Nucleus accumbens (tissue), 56 donors: ENCODE data around the gene PRXL2B.
A peak's percentile ranks its signal among the peaks of the same experiment; 100 is the strongest.

Experiments
- DNase-seq, 56 donors: peaks; one replicate each; lab custom pipeline; 2025; lab: John Stamatoyannopoulos, UW

The PRXL2B gene, protein sequence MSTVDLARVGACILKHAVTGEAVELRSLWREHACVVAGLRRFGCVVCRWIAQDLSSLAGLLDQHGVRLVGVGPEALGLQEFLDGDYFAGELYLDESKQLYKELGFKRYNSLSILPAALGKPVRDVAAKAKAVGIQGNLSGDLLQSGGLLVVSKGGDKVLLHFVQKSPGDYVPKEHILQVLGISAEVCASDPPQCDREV

GRCh38 chr1:2586154-2587070, at the start of gene PRXL2B:
Gene PRXL2B, plus strand, starts transcription at chr1:2586777. Its CDS starts 109 bp downstream, at chr1:2586886.
- peak; percentile 66 to 100 (median 98) for DNase-seq

- DNase-seq, result no peak
These were observed 48.8 kb upstream of the PRXL2B start for GRCh38 chr1:2537784-2538115.

DNA sequence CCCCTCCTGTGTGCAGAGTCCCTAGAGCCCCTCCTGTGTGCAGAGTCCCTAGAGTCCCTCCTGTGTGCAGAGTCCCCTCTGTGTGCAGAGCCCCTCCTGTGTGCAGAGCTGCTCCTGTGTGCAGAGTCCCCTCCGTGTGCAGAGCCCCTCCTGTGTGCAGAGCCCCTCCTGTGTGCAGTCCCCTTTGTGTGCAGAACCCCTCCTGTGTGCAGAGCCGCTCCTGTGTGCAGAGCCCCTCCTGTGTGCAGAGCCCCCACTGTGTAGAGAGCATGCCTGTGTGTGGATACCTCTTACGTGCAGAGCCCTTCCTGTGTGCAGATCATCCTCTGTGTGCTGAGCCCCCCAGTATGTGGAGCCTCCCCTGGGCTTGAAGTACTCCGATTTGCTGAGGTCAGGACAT, 48.2 kb upstream of the PRXL2B start:
- no peak for DNase-seq

GRCh38 chr1:2538872-2539271, 47.7 kb upstream of the PRXL2B start:
- DNase-seq, result no peak

GRCh38 chr1:2539312-2539907, 47.2 kb upstream of the PRXL2B start:
- DNase-seq, result no peak

DNA sequence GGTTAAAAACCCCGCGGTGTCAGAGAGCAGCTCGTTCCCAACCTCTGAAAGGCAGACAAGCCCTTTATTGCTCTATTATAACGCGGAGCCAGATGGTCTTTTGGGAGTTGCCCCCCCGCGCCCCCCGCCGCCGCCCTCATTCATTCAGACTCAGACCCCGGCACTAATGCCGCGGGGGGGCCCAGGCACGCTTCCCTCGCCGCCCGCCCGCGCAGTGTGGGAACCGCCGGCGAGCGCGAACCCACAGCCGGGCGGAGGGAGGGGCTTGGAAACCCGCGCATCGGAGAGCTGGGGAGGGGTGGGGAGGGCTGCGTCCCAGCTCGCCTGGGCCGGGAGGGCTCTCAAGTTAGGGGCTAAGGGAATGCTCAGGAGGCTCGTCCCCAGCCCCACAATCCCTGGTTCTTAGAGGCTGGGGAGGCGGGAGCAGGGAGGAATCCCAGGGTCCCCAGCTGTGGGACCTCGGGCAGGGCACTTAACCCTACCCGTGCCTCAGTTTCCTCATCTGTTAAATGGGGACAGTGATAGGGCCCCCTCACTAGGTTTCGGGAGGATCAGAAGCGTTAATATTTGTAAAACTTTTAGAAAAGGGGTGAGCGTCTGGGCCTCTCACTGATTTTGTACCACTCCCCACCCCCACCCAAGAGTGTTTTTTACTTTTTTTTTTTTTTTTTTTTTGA, 45.6 kb upstream of the PRXL2B start:
- peak in 9 of 56 donors; percentile 9 to 47 (median 27) for DNase-seq

GRCh38 chr1:2541619-2542245, 44.8 kb upstream of the PRXL2B start:
- DNase-seq, result no peak

DNA sequence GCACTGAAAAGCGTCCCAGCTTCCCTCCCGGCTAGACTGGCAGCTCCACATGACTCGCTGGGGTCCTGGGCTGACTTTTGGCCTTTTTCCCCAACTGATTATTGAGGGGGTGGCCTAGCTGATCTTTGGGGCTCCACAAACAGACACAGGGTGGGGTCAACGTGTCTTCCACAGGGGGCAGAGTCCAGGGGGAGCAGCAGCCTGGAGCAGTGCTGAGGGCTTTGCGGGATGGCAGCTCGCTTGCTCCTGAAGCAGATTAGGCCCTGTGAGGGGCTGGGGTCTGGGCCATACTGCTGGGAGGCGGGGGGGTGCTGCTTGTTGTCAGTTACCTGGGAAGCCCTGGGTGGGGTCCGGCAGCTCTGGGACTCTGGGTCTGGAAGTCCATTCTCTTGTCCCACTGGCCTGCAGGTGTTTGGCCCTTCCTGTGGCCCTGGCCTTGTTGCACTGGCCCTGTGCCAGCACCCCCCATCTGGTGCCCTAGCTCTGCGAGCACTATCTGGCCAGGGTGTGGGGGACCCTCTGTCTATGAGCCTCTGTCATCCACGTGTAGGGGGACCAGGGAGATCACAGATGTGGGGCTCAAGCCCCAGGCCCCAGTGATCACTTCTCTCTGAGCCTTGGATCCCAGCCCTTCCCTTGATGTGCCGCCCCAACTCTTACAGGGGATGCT, 44.2 kb upstream of the PRXL2B start:
- DNase-seq, result no peak

- DNase-seq, result peak in 47 of 56 donors; percentile 8 to 84 (median 62)
These were observed 43.0 kb upstream of the PRXL2B start for GRCh38 chr1:2543543-2544092.

DNA sequence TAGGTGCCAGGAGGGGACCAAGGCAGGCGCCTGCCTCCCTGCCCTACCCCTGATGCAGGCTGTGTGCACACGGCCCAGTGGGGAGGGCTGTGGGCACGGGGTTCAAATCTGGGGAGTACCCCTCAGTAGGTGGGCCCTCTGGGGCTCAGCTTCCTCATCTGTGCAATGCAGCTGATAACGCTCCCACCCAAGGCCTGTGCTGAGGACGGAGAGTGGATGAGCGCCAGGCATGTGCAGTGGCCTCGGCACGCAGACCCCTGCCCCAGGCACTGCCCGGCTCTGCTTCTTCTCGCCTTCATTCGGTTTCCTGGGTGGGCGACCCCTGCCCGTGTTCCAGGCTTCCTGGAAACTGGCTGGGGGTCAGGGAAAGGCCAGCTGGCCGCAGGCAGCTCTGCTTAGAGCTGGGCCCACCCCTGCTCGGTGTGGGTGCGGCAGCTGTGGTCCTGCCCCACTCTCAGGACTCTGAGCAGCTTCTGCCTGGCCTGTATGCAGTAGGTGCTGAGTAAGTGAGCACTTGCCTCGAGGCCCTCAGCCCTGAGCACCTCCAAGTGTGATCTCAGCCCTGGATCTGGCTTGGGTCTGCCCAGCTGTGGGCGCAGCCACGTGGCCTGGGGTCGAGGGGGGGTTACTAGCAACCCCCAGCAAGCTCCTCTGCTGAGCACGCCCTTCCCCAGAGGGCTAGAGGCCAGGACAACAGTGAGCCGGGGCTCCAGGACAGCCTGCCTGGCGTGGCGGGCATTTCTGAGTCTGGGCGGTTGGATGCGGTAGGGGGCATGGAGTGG, 42.3 kb upstream of the PRXL2B start:
- DNase-seq, result peak in 24 of 56 donors; percentile 16 to 56 (median 38)

- DNase-seq, result peak in 22 of 56 donors; percentile 16 to 63 (median 44)
These were observed 41.5 kb upstream of the PRXL2B start for GRCh38 chr1:2544875-2545640.

DNA sequence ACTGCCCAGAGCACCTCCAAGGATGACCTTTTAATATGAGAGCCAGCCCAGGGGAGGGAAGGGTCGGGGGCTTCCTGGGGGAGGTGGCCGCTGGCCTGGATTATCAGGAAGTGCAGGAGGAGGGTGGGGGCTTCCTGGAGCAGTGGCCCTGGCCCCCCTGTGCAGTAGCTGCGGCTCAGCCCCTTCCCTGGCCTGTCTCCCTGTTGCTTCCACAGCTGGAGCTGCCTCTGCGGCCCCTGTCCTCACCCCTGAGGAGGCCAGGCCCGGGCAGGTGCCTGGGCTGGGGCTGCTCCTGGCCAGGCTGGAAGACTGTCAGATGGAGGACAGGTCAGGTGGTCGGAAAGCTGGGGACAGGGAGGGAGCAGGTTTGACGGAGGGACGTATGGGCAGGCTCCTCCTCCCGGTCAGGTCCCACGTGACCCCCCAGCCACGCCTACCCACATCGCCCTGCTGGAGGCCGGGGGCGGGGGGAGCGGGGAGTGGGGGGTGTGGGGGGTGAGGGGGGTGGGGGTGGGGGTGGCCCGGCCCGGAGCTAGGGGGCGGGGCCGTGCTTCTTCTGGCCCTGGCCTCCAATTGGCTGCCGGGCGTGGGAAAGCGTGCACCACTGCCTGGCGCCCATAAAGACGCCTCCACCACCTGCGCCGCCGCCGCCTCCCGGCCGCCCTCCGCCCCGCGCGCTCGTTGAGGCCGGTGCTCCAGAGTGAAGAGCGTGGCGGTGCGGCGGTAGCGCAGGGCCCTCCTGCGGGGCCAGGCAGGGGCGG, 40.6 kb upstream of the PRXL2B start:
- DNase-seq, result peak in 52 of 56 donors; percentile 19 to 88 (median 66)

DNA sequence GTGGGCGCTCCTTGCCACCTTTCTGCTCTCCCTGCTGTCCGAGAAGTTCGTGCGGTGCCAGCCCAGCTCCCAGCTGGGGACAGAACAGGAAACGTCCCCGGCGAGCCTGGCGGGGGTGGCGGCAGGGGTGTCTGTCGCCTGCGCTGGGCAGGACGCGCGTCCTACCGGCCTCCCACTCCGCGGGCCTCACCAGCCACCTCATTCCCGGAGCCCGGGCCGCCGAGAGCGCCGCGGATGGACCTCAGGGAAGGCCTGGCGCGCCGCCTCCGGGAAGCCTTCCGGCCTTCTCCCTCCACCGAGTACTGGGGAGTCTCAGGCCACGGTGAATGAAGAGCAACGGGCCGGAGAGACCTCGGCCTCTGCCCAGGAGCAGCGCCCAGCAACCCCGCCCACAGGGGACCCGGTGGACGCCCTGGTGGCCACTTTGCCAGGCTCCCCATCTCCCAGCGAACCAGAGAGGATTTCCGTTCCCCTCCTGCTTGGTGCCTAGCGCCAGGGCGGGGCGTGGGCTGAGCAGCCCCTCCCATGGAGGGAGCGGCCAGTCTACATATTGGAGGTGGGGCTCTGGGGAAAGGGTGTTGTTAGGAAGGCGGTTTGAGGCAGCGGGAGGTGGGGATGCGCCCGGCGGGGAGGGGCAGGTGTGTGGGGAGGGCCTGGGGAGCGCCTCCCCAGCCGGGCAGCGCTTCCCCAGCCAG, 39.9 kb upstream of the PRXL2B start:
- peak in 36 of 56 donors; percentile 16 to 72 (median 36) for DNase-seq

GRCh38 chr1:2547210-2548067, 39.1 kb upstream of the PRXL2B start:
- peak in 3 of 56 donors; percentile 24 to 64 (median 52) for DNase-seq

DNA sequence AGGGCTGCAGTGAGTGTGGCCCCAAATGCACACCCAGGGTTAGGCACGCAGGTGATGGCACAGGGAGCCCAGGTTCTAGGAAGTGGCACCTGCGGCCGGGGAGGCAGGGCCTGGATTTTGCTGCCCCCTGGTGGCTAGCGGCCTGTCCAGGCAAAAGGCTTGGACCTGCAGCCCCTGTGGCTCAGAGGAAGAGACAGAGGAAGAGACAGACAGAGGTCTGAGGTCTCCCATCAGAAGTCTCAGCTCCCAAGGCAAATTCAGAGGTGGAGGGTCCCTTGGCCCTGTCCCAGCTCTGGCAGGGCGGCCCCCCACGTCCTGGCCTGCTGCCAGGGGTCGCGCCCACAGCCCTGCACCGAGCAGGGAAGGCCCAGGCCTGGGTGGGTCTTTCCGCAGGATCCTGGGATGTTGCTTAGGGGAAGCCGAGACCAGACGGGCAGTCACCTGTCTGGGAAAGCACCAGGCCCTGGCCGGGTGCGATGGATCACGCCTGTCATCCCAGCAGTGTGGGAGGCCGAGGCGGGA, 38.4 kb upstream of the PRXL2B start:
- peak in 51 of 56 donors; percentile 25 to 82 (median 66) for DNase-seq
